SK-N-SH (cell line): ENCODE results near the gene C9. TPM values are rescaled to one million over a fixed set of nuclear protein-coding genes. Genes with fewer than 3 reads are reported as not detected.

Source experiments
- CTCF ChIA-PET: fragments of 300-600, 350-600 bp; formaldehyde crosslinking; extraction: SDS; loops from one replicate; lab custom pipeline; 2021; lab: Yijun Ruan, JAX
- POLR2A ChIA-PET: fragments of 350-600 bp; sonication (Branson Sonifier 250); formaldehyde crosslinking; extraction: SDS; loops from one replicate; lab custom pipeline; 2020; ENCODE audit warnings: antibody characterized with exemption, inconsistent platforms; lab: Yijun Ruan, JAX
- DNase-seq: peaks from one replicate; pipeline ENCODE4 v3.0.0; 2012
- H2AFZ ChIP-seq: fragments of 200-600 bp; sonication (generic); 2 replicates; pipeline ENCODE4 v1.8.1; 2016; ENCODE audit warnings: antibody characterized with exemption, mild to moderate bottlenecking, low read depth
- H3F3A ChIP-seq: fragments of 200-600 bp; sonication (generic); replicated peaks from 2 replicates; pipeline ENCODE3; 2016; ENCODE audit warnings: antibody characterized with exemption, mild to moderate bottlenecking; ENCODE audit not compliant: insufficient read depth
- H3K27ac ChIP-seq, 2 experiments: fragments of 200-500 bp in 1 of 2; fragments of 200-600 bp in 1 of 2; sonication (Bioruptor generic) in 1 of 2; sonication (generic), shearing (Covaris generic) in 1 of 2; 2 replicates each; pipeline versions ENCODE4 v1.5.1 to v1.6.1; 2014 to 2016; ENCODE audit warnings: low read depth in 2 of 2, inconsistent platforms in 1 of 2, low read length in 1 of 2, mild to moderate bottlenecking in 1 of 2, mixed read lengths in 1 of 2
- H3K27me3 ChIP-seq: fragments of 200-600 bp; sonication (generic), shearing (Covaris generic); 2 replicates; pipeline ENCODE4 v1.6.1; 2016; ENCODE audit warnings: mixed run types; ENCODE audit not compliant: insufficient read depth
- H3K36me3 ChIP-seq, 2 experiments: fragments of 200-500 bp in 1 of 2; fragments of 200-600 bp in 1 of 2; sonication (Bioruptor generic) in 1 of 2; sonication (generic) in 1 of 2; replicated peaks in 1 of 2; 2 replicates each; pipeline versions ENCODE3 to v1.5.1; 2014 to 2016; ENCODE audit warnings: low read length in 1 of 2, mild to moderate bottlenecking in 1 of 2; ENCODE audit not compliant: insufficient read depth in 2 of 2, control insufficient read depth in 1 of 2
- H3K4me1 ChIP-seq, 2 experiments: fragments of 200-500 bp in 1 of 2; fragments of 200-600 bp in 1 of 2; sonication (Bioruptor generic) in 1 of 2; sonication (generic), shearing (Covaris generic) in 1 of 2; 2 replicates each; pipeline versions ENCODE4 v1.5.1 to v1.6.1; 2014 to 2016; ENCODE audit warnings: low read depth in 1 of 2, low read length in 1 of 2, mixed run types in 1 of 2; ENCODE audit not compliant: insufficient read depth in 2 of 2, control insufficient read depth in 1 of 2
- H3K4me2 ChIP-seq: fragments of 200-600 bp; sonication (generic), shearing (Covaris generic); 2 replicates; pipeline ENCODE4 v1.6.1; 2017; ENCODE audit warnings: mixed run types
- H3K4me3 ChIP-seq, 2 experiments: fragments of 200-500 bp in 1 of 2; fragments of 200-600 bp in 1 of 2; sonication (Bioruptor generic) in 1 of 2; sonication (generic), shearing (Covaris generic) in 1 of 2; 2 replicates each; pipeline versions ENCODE4 v1.5.1 to v1.8.1; 2014 to 2016; ENCODE audit warnings: low read depth in 2 of 2, inconsistent platforms in 1 of 2, low read length in 1 of 2, mild to moderate bottlenecking in 1 of 2, mixed read lengths in 1 of 2, moderate library complexity in 1 of 2
- H3K79me2 ChIP-seq: fragments of 200-600 bp; sonication (generic); 2 replicates; pipeline ENCODE4 v1.8.1; 2017; ENCODE audit warnings: mild to moderate bottlenecking; ENCODE audit not compliant: insufficient read depth
- H3K9ac ChIP-seq: fragments of 200-600 bp; sonication (generic); 2 replicates; pipeline ENCODE4 v1.6.1; 2017; ENCODE audit warnings: mixed run types
- H3K9me2 ChIP-seq: fragments of 200-600 bp; sonication (generic); 2 replicates; pipeline ENCODE4 v1.6.1; 2017; ENCODE audit warnings: mixed run types
- H3K9me3 ChIP-seq: fragments of 200-600 bp; sonication (generic); 2 replicates; pipeline ENCODE4 v1.6.1; 2017; ENCODE audit warnings: mixed run types, mild to moderate bottlenecking, moderate library complexity
- H4K20me1 ChIP-seq: fragments of 200-600 bp; sonication (generic); 2 replicates; pipeline ENCODE4 v1.6.1; 2017; ENCODE audit warnings: mild to moderate bottlenecking, mixed run types; ENCODE audit not compliant: insufficient read depth
- FOSL2 ChIP-seq: IDR thresholded peaks from 2 replicates; pipeline ENCODE4 v1.4.0; 2012; ENCODE audit warnings: low read depth, mild to moderate bottlenecking, moderate library complexity, borderline replicate concordance
- FOXJ3 ChIP-seq: sonication (generic); formaldehyde crosslinking; IDR thresholded peaks from 2 replicates; pipeline ENCODE4 v1.5.1; 2020; ENCODE audit warnings: mild to moderate bottlenecking, missing genetic modification reagents
- FOXM1 ChIP-seq: IDR thresholded peaks from 2 replicates; pipeline ENCODE4 v1.4.0; 2012; ENCODE audit warnings: low read depth, mild to moderate bottlenecking
- GABPA ChIP-seq: IDR thresholded peaks from 2 replicates; pipeline ENCODE4 v1.4.0; 2012; ENCODE audit warnings: low read depth, mild to moderate bottlenecking
- JUND ChIP-seq: IDR thresholded peaks from 2 replicates; pipeline ENCODE4 v1.4.0; 2012
- NFIC ChIP-seq: IDR thresholded peaks from 2 replicates; pipeline ENCODE4 v1.4.0; 2012; ENCODE audit warnings: borderline replicate concordance
- PBX3 ChIP-seq: IDR thresholded peaks from 2 replicates; pipeline ENCODE4; 2012
- RAD21 ChIP-seq: IDR thresholded peaks from 2 replicates; pipeline ENCODE4 v1.6.1; 2012; ENCODE audit warnings: mild to moderate bottlenecking, low read length
- REST ChIP-seq: IDR thresholded peaks from 2 replicates; pipeline ENCODE4 v1.6.1; 2012; ENCODE audit warnings: mild to moderate bottlenecking, low read depth, low read length, moderate library complexity
- RXRA ChIP-seq: IDR thresholded peaks from 2 replicates; pipeline ENCODE4 v1.4.0; 2012; ENCODE audit warnings: low read depth, mild to moderate bottlenecking, borderline replicate concordance
- SIN3A ChIP-seq: IDR thresholded peaks from 2 replicates; pipeline ENCODE4 v1.6.1; 2012; ENCODE audit warnings: low read depth, mild to moderate bottlenecking, low read length, moderate library complexity, borderline replicate concordance
- TAF1 ChIP-seq: IDR thresholded peaks from 2 replicates; pipeline ENCODE4 v1.6.1; 2012; ENCODE audit warnings: low read depth, mild to moderate bottlenecking, low read length, moderate library complexity, borderline replicate concordance
- USF1 ChIP-seq: IDR thresholded peaks from 2 replicates; pipeline ENCODE4 v1.4.0; 2012; ENCODE audit warnings: low read depth, borderline replicate concordance
- YY1 ChIP-seq: IDR thresholded peaks from 2 replicates; pipeline ENCODE4 v1.4.0; 2012; ENCODE audit warnings: low read depth, mild to moderate bottlenecking
- WGBS: methylation state at CpG from one replicate; pipeline ENCODE4 v1.1.6; 2017; ENCODE audit warnings: low lambda C conversion rate; 5-methylcytosine and 5-hydroxymethylcytosine counted together
- polyA plus RNA-seq, 3 experiments: library from polyadenylated mRNA; depleted of rRNA; stranded (reverse); fragments of >200 nt; gene quantifications; 2 replicates each; pipeline ENCODE4 v1.2.3, GENCODE V29; 2012

C9 gene
- polyA plus RNA-seq, 1 of the 3 experiments (the other 2 are of a cell fraction): not detected

- H2AFZ ChIP-seq: no peak overlapping the region
- ChIA-PET POLR2A (no interaction called here), CTCF (interaction anchor here (1.1 kb wide), 1 partner anchor 90 kb away, joined by 3 read pairs; no protein-coding TSS in a partner anchor)
- no peaks in the 10 kb centered on the region for H3K79me2 ChIP-seq
- H3K4me2 ChIP-seq: no peak overlapping the region
- no peaks in the 10 kb centered on the region; the same call in 1 of the 2 replicates for H3K27me3 ChIP-seq
- no peaks in the 10 kb centered on the region for H3F3A ChIP-seq
- no peak overlapping the region for H3K27ac ChIP-seq
- no peaks in the 10 kb centered on the region for H3K4me1 ChIP-seq
- no peak for DNase-seq
- 9% methylated on average over 1 of the region's 1 CpG for WGBS
- no peak overlapping the region for H3K9ac ChIP-seq
- no peak overlapping the region for H3K4me3 ChIP-seq
- H3K9me3 ChIP-seq: no peaks in the 10 kb centered on the region
- H3K36me3 ChIP-seq: no peaks in the 10 kb centered on the region
- H3K9me2 ChIP-seq: no peaks in the 10 kb centered on the region
- TF ChIP-seq FOSL2 (no peak), JUND (no peak)
- no peaks in the 10 kb centered on the region for H4K20me1 ChIP-seq
Measured at GRCh38 chr5:39328731-39329130, 35.6 kb downstream of the C9 start.

- Histone ChIP-seq H3K27me3 (no peaks in the 10 kb centered on the region; the same call in 1 of the 2 replicates), H3F3A (no peaks in the 10 kb centered on the region), H3K36me3 (no peaks in the 10 kb centered on the region), H3K4me2 (no peak overlapping the region), H3K27ac (no peak overlapping the region), H3K9me3 (no peaks in the 10 kb centered on the region), H4K20me1 (no peaks in the 10 kb centered on the region), H3K9me2 (no peaks in the 10 kb centered on the region), H3K4me1 (no peaks in the 10 kb centered on the region), H3K79me2 (no peaks in the 10 kb centered on the region), H3K4me3 (no peak overlapping the region), H3K9ac (no peak overlapping the region), H2AFZ (no peak overlapping the region)
- no peak for DNase-seq
- CTCF ChIA-PET: no interaction called here
- TF ChIP-seq NFIC (no peak), FOSL2 (no peak), RXRA (no peak), RAD21 (no peak), REST (no peak), FOXJ3 (no peak), PBX3 (no peak)
- WGBS: 4% methylated on average over 3 of the region's 3 CpGs
- POLR2A ChIA-PET: no interaction called here
Measured at GRCh38 chr5:39323542-39323941, 40.8 kb downstream of the C9 start.

- H3K9me3 ChIP-seq: no peaks in the 10 kb centered on the region
- no peak overlapping the region for H3K9ac ChIP-seq
- H3K27ac ChIP-seq: no peak overlapping the region
- H3K4me3 ChIP-seq: no peak overlapping the region
- CTCF ChIA-PET: no interaction called here
- no peaks in the 10 kb centered on the region for H3K36me3 ChIP-seq
- POLR2A ChIA-PET: no interaction called here
- no peaks in the 10 kb centered on the region for H3K27me3 ChIP-seq
- no peaks in the 10 kb centered on the region for H3K79me2 ChIP-seq
- no peaks in the 10 kb centered on the region for H3F3A ChIP-seq
- WGBS: 33% methylated on average over 2 of the region's 3 CpGs
- no peaks in the 10 kb centered on the region for H3K4me1 ChIP-seq
- no peaks in the 10 kb centered on the region for H4K20me1 ChIP-seq
- no peak overlapping the region for H2AFZ ChIP-seq
- DNase-seq: no peak
- no peaks in the 10 kb centered on the region for H3K9me2 ChIP-seq
- H3K4me2 ChIP-seq: no peak overlapping the region
- TF ChIP-seq USF1 (no peak), FOXM1 (no peak), FOSL2 (no peak), GABPA (no peak), RXRA (no peak), TAF1 (no peak), REST (no peak), SIN3A (no peak), YY1 (no peak)
Measured at GRCh38 chr5:39319395-39319794, 44.9 kb downstream of the C9 start.
